IMR-90 (cell line): ENCODE measurements around the gene CD300LF. TPM values are rescaled to one million over a fixed set of nuclear protein-coding genes. Genes with fewer than 3 reads are reported as not detected.

Experiments used
- ATAC-seq: fragments of 200-7000 bp; cut with Tn5 transposase; 2 replicates; pipeline ENCODE4 v1.9.1; 2020; ENCODE audit warnings: low read depth, mild to moderate bottlenecking, moderate library complexity
- BruUV-seq: library from RNA; stranded (reverse); fragments of 400-500 nt; replicated peaks from 2 replicates; lab custom pipeline; 2021; lab: Mats Ljungman, UMichigan
- CTCF ChIA-PET: fragments of 300-600 bp; formaldehyde crosslinking; extraction: SDS; loops from one replicate; lab custom pipeline; 2021; ENCODE audit warnings: antibody characterized with exemption; lab: Yijun Ruan, JAX
- POLR2A ChIA-PET: fragments of 300-600 bp; sonication (Branson Sonifier 250); formaldehyde crosslinking; loops from one replicate; lab custom pipeline; 2022; ENCODE audit warnings: antibody characterized with exemption; ENCODE audit not compliant: unreplicated experiment; lab: Charles Lee
- DNase-seq: peaks from one replicate; pipeline ENCODE4 v3.0.0; 2013
- H2AFZ ChIP-seq: replicated peaks from 2 replicates; pipeline ENCODE3; 2013; ENCODE audit warnings: low read length, mild to moderate bottlenecking; ENCODE audit not compliant: poor library complexity
- H2AK5ac ChIP-seq: 2 replicates; pipeline ENCODE4 v1.6.1; 2013; ENCODE audit warnings: low read depth, low read length, inconsistent platforms
- H2AK9ac ChIP-seq: replicated peaks from 2 replicates; pipeline ENCODE3; 2013; ENCODE audit warnings: mild to moderate bottlenecking, low read depth, low read length, moderate library complexity; ENCODE audit not compliant: poor library complexity
- H2BK120ac ChIP-seq: 2 replicates; pipeline ENCODE4 v1.6.1; 2013; ENCODE audit warnings: low read depth, low read length, inconsistent platforms
- H2BK15ac ChIP-seq: 3 replicates; pipeline ENCODE4 v1.6.1; 2013; ENCODE audit warnings: low read depth, low read length, inconsistent platforms
- H2BK20ac ChIP-seq: 2 replicates; pipeline ENCODE4 v1.6.1; 2013; ENCODE audit warnings: low read depth, mild to moderate bottlenecking, inconsistent platforms, low read length, moderate library complexity
- H2BK5ac ChIP-seq: 2 replicates; pipeline ENCODE4 v1.6.1; 2013; ENCODE audit warnings: mild to moderate bottlenecking, low read depth, low read length, inconsistent platforms; ENCODE audit not compliant: poor library complexity, severe bottlenecking
- H3K14ac ChIP-seq: replicated peaks from 2 replicates; pipeline ENCODE4 v1.6.1; 2013; ENCODE audit warnings: low read depth, low read length, inconsistent platforms
- H3K18ac ChIP-seq: 2 replicates; pipeline ENCODE4 v1.6.1; 2013; ENCODE audit warnings: low read depth, low read length, control low read depth
- H3K23ac ChIP-seq: 2 replicates; pipeline ENCODE4 v1.6.1; 2013; ENCODE audit warnings: low read depth, low read length, inconsistent platforms
- H3K27ac ChIP-seq: 2 replicates; pipeline ENCODE4 v1.5.1; 2013; ENCODE audit warnings: mild to moderate bottlenecking, control low read depth, low read length; ENCODE audit not compliant: insufficient read depth
- H3K27me3 ChIP-seq: 2 replicates; pipeline ENCODE4 v1.6.1; 2013; ENCODE audit warnings: low read length; ENCODE audit not compliant: control insufficient read depth, insufficient read depth
- H3K36me3 ChIP-seq: 2 replicates; pipeline ENCODE4 v1.6.1; 2013; ENCODE audit warnings: low read length, mixed read lengths; ENCODE audit not compliant: control insufficient read depth, insufficient read depth
- H3K4ac ChIP-seq: 2 replicates; pipeline ENCODE4 v1.6.1; 2013; ENCODE audit warnings: low read depth, low read length, inconsistent platforms
- H3K4me1 ChIP-seq: 2 replicates; pipeline ENCODE4 v1.6.1; 2013; ENCODE audit warnings: low read length, mixed read lengths; ENCODE audit not compliant: control insufficient read depth, insufficient read depth
- H3K4me2 ChIP-seq: 2 replicates; pipeline ENCODE4 v1.6.1; 2013; ENCODE audit warnings: low read depth, mild to moderate bottlenecking, control low read depth, low read length, moderate library complexity
- H3K4me3 ChIP-seq: 2 replicates; pipeline ENCODE4 v1.5.1; 2013; ENCODE audit warnings: low read depth, mild to moderate bottlenecking, control low read depth, low read length, moderate library complexity; ENCODE audit not compliant: insufficient read depth
- H3K56ac ChIP-seq: 2 replicates; pipeline ENCODE4 v1.6.1; 2013; ENCODE audit warnings: low read length, inconsistent platforms; ENCODE audit not compliant: insufficient read depth; ENCODE audit errors: extremely low read depth
- H3K79me1 ChIP-seq, 2 experiments: 2 replicates each; pipeline ENCODE4 v1.6.1; 2013; ENCODE audit warnings: low read length in 2 of 2, inconsistent platforms in 1 of 2, low read depth in 1 of 2
- H3K9ac ChIP-seq: 2 replicates; pipeline ENCODE4 v1.6.1; 2013; ENCODE audit warnings: low read depth, low read length, control low read depth
- H3K9me1 ChIP-seq: 2 replicates; pipeline ENCODE4 v1.6.1; 2013; ENCODE audit warnings: low read length, inconsistent platforms; ENCODE audit not compliant: insufficient read depth
- H3K9me3 ChIP-seq: 2 replicates; pipeline ENCODE4 v1.6.1; 2013; ENCODE audit warnings: low read length; ENCODE audit not compliant: control insufficient read depth, insufficient read depth
- H4K20me1 ChIP-seq: 2 replicates; pipeline ENCODE4 v1.6.1; 2013; ENCODE audit warnings: low read length, inconsistent platforms; ENCODE audit not compliant: insufficient read depth
- H4K5ac ChIP-seq: 2 replicates; pipeline ENCODE4 v1.6.1; 2013; ENCODE audit warnings: mild to moderate bottlenecking, low read depth, low read length, control low read depth
- H4K8ac ChIP-seq, 2 experiments: 2 replicates each; pipeline ENCODE4 v1.6.1; 2013; ENCODE audit warnings: low read depth in 2 of 2, low read length in 2 of 2, control low read depth in 1 of 2, inconsistent platforms in 1 of 2
- H4K91ac ChIP-seq: 2 replicates; pipeline ENCODE4 v1.6.1; 2013; ENCODE audit warnings: low read depth, low read length, inconsistent platforms; ENCODE audit not compliant: insufficient read depth
- CHD1 ChIP-seq: IDR thresholded peaks from 2 replicates; pipeline ENCODE4 v1.6.1; 2012; ENCODE audit warnings: low read depth, low read length, improper control_type of control experiment
- MAFK ChIP-seq: IDR thresholded peaks from 2 replicates; pipeline ENCODE4 v1.6.1; 2012; ENCODE audit warnings: low read depth, low read length, improper control_type of control experiment
- MXI1 ChIP-seq: IDR thresholded peaks from 2 replicates; pipeline ENCODE4 v1.6.1; 2012; ENCODE audit warnings: low read depth, mild to moderate bottlenecking, low read length, moderate library complexity, borderline replicate concordance
- NFE2L2 ChIP-seq: fragments of 150-350 bp; IDR thresholded peaks from 2 replicates; pipeline ENCODE4 v1.6.1; 2016; ENCODE audit warnings: low read depth, mild to moderate bottlenecking, low read length
- POLR2A ChIP-seq: IDR thresholded peaks from 2 replicates; pipeline ENCODE4 v1.6.1; 2012; ENCODE audit warnings: mild to moderate bottlenecking, low read depth, low read length
- RAD21 ChIP-seq: IDR thresholded peaks from 2 replicates; pipeline ENCODE4 v1.6.1; 2012; ENCODE audit warnings: low read length, improper control_type of control experiment
- RCOR1 ChIP-seq: IDR thresholded peaks from 2 replicates; pipeline ENCODE4 v1.6.1; 2012; ENCODE audit warnings: mild to moderate bottlenecking, low read length, improper control_type of control experiment; ENCODE audit not compliant: insufficient replicate concordance
- SMC3 ChIP-seq: fragments of 150-350 bp; IDR thresholded peaks from 2 replicates; pipeline ENCODE4 v1.6.1; 2016; ENCODE audit warnings: low read depth, mild to moderate bottlenecking, antibody characterized with exemption, low read length, moderate library complexity
- WGBS, 2 experiments: methylation state at CpG; one replicate each; pipeline versions ENCODE4 v1.1.5 to v1.1.7; 2013; ENCODE audit warnings: missing lambda C conversion rate in 2 of 2; ENCODE audit not compliant: insufficient read length in 1 of 2; ENCODE audit errors: extremely low coverage in 2 of 2; 5-methylcytosine and 5-hydroxymethylcytosine counted together
- dilution Hi-C: fragments of 300-500 bp; cut with HindIII; formaldehyde crosslinking; loops from one replicate; pipeline ENCODE4 v1.14.3; 2018; ENCODE audit warnings: low sequenced_read_pairs; ENCODE audit not compliant: unreplicated experiment
- in situ Hi-C: fragments of 300-500 bp; cut with MboI; formaldehyde crosslinking; loops from 3 replicates; pipeline ENCODE4 v1.14.3; 2019; ENCODE audit warnings: low sequenced_read_pairs, inconsistent platforms, mixed read lengths
- intact Hi-C: fragments of 100-400 bp; cut with micrococcal nuclease; formaldehyde crosslinking; loops from 2 replicates; pipeline ENCODE4 v1.10.0; 2022
- polyA plus RNA-seq, 3 experiments: library from polyadenylated mRNA; depleted of rRNA; stranded (reverse); fragments of >200 nt; gene quantifications; 2 replicates each; pipeline ENCODE4 v1.2.3, GENCODE V29; 2012; ENCODE audit warnings: low replicate concordance in 1 of 3
- total RNA-seq: library from RNA; depleted of rRNA; stranded (reverse); fragments of >200 nt; gene quantifications from 2 replicates; pipeline ENCODE4 v1.2.3, GENCODE V29; 2012
- TF ChIP-seq, protein P1 (sequence below): fragments of 150-350 bp; IDR thresholded peaks from 2 replicates; pipeline ENCODE4 v1.6.1; 2017; ENCODE audit warnings: mild to moderate bottlenecking, antibody characterized with exemption, low read length, low read depth
- TF ChIP-seq, protein P2 (sequence below): conservative IDR thresholded peaks from 2 replicates; pipeline ENCODE4 v1.5.1; 2012; ENCODE audit warnings: mild to moderate bottlenecking, low read depth, low read length, improper control_type of control experiment
- TF ChIP-seq, protein P3 (sequence below): fragments of 150-350 bp; IDR thresholded peaks from 2 replicates; pipeline ENCODE4 v1.6.1; 2016; ENCODE audit warnings: low read depth, mild to moderate bottlenecking, low read length, moderate library complexity, borderline replicate concordance

The CD300LF gene
- total and polyA plus RNA-seq, 2 of the 4 experiments (the other 2 are of a cell fraction) = not detected

DNA sequence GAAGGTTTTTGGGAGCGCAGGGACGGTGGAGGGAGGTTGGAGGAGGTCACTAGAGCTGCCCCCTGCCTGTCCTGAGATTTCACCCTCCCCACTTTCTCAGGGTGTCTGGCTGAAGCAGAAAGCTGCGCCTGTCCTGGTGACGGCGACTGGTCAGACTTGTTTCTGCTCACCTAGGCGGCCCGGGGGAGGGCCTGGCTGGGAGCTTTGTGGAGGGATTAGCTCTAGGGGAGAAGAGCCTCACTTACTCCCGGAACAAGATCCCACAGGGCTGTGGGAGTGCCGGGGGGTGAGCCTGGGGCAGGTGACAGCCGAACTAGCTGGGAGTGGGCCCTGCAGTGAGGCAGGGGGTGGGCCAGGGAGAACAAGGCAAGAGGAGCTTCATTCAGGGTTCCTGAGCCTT lies 47.2 kb upstream of the CD300LF start:
- ATAC-seq = no peak
- Histone ChIP-seq H4K8ac (no peak overlapping the region), H4K20me1 (peaks cover 8% of the 10 kb centered on the region), H3K9me3 (no peaks in the 10 kb centered on the region), H2AK5ac (no peak overlapping the region), H3K79me1 (peaks cover 0 to 10% of the 10 kb centered on the region in 2 experiments; a peak in 2 of 4 replicates), H3K4me3 (no peak overlapping the region), H2BK20ac (no peak overlapping the region), H4K5ac (no peak overlapping the region), H3K4me2 (no peak overlapping the region), H3K27me3 (no peaks in the 10 kb centered on the region), H2BK120ac (no peak overlapping the region), H3K23ac (no peak overlapping the region), H3K27ac (no peak overlapping the region), H2AK9ac (no peak overlapping the region), H3K14ac (no peak overlapping the region), H3K36me3 (no peaks in the 10 kb centered on the region), H4K91ac (no peak overlapping the region), H3K9ac (no peak overlapping the region), H3K4me1 (peaks cover 25% of the 10 kb centered on the region), H3K18ac (no peak overlapping the region), H2BK15ac (no peak overlapping the region), H2BK5ac (no peak overlapping the region), H2AFZ (peak overlapping the region; percentile 21), H3K56ac (no peak overlapping the region), H3K4ac (no peak overlapping the region), H3K9me1 (0 out of 2 replicates have a peak, but pooled peaks cover 6% of the 10 kb centered on the region)
- 29% methylated on average over 1 of the region's 10 CpGs; no CpG with 5 or more reads in 1 of the 2 experiments for WGBS, 2 experiments
- TF ChIP-seq CHD1 (no peak), MAFK (no peak), NFE2L2 (no peak), SMC3 (no peak), MXI1 (no peak), RAD21 (no peak), RCOR1 (no peak), POLR2A (no peak)
- TF ChIP-seq, protein P1, sequence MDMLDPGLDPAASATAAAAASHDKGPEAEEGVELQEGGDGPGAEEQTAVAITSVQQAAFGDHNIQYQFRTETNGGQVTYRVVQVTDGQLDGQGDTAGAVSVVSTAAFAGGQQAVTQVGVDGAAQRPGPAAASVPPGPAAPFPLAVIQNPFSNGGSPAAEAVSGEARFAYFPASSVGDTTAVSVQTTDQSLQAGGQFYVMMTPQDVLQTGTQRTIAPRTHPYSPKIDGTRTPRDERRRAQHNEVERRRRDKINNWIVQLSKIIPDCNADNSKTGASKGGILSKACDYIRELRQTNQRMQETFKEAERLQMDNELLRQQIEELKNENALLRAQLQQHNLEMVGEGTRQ = no peak
- TF ChIP-seq, protein P2, sequence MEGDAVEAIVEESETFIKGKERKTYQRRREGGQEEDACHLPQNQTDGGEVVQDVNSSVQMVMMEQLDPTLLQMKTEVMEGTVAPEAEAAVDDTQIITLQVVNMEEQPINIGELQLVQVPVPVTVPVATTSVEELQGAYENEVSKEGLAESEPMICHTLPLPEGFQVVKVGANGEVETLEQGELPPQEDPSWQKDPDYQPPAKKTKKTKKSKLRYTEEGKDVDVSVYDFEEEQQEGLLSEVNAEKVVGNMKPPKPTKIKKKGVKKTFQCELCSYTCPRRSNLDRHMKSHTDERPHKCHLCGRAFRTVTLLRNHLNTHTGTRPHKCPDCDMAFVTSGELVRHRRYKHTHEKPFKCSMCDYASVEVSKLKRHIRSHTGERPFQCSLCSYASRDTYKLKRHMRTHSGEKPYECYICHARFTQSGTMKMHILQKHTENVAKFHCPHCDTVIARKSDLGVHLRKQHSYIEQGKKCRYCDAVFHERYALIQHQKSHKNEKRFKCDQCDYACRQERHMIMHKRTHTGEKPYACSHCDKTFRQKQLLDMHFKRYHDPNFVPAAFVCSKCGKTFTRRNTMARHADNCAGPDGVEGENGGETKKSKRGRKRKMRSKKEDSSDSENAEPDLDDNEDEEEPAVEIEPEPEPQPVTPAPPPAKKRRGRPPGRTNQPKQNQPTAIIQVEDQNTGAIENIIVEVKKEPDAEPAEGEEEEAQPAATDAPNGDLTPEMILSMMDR = no peak
- TF ChIP-seq, protein P3, sequence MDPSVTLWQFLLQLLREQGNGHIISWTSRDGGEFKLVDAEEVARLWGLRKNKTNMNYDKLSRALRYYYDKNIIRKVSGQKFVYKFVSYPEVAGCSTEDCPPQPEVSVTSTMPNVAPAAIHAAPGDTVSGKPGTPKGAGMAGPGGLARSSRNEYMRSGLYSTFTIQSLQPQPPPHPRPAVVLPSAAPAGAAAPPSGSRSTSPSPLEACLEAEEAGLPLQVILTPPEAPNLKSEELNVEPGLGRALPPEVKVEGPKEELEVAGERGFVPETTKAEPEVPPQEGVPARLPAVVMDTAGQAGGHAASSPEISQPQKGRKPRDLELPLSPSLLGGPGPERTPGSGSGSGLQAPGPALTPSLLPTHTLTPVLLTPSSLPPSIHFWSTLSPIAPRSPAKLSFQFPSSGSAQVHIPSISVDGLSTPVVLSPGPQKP = no peak
- in situ Hi-C loops (no loop called here), intact Hi-C loops (no loop called here), dilution Hi-C loops (no loop called here)
- CTCF ChIA-PET = interaction anchor here (1.0 kb wide), 1 partner anchor 11 kb away, joined by 4 read pairs; no protein-coding TSS in a partner anchor
- no peak for DNase-seq
- POLR2A ChIA-PET = no interaction called here
- no TSS peak for BruUV-seq
